Transverse colon (tissue), 4 donors: Measurements from ENCODE around the gene KAZN. TPM values are rescaled to one million over a fixed set of nuclear protein-coding genes. Genes with fewer than 3 reads are reported as not detected.

Source experiments
- DNase-seq: peaks from one replicate; pipeline ENCODE4 v3.0.0-alpha.2; 2019
- H3K27ac ChIP-seq, 4 donors: fragments of 200-600 bp; sonication (generic); 2 replicates each; pipeline ENCODE4 v1.5.1; 2016 to 2018; ENCODE audit warnings: inconsistent platforms in 4 of 4
- H3K27me3 ChIP-seq: fragments of 200-600 bp; sonication (generic); 2 replicates; pipeline ENCODE4 v1.5.1; 2017; ENCODE audit warnings: inconsistent platforms
- H3K36me3 ChIP-seq, 4 donors: fragments of 200-600 bp; sonication (generic); 2 replicates each; pipeline ENCODE4 v1.5.1; 2017 to 2019; ENCODE audit warnings: inconsistent platforms in 4 of 4
- H3K4me1 ChIP-seq, 4 donors: fragments of 200-600 bp; sonication (generic); 2 replicates each; pipeline ENCODE4 v1.5.1; 2017 to 2020; ENCODE audit warnings: inconsistent platforms in 4 of 4
- H3K4me3 ChIP-seq, 4 donors: fragments of 200-600 bp; sonication (generic); 1 replicate in 1 of 4; 2 replicates in 3 of 4; pipeline versions ENCODE4 v1.5.1 to v1.6.1; 2017 to 2019; ENCODE audit warnings: inconsistent platforms in 4 of 4
- H3K9me3 ChIP-seq, 2 donors: fragments of 200-600 bp; sonication (generic); 2 replicates each; pipeline ENCODE4 v1.5.1; 2017 to 2019; ENCODE audit warnings: inconsistent platforms in 2 of 2
- EP300 ChIP-seq: sonication (generic); formaldehyde crosslinking; IDR thresholded peaks from one replicate; pipeline ENCODE4 v1.6.1; 2017; ENCODE audit warnings: antibody characterized with exemption, low read depth
- POLR2A ChIP-seq: fragments of 450-650 bp; IDR thresholded peaks from one replicate; pipeline ENCODE4 v1.6.1; 2016; ENCODE audit warnings: antibody characterized with exemption, mild to moderate bottlenecking, moderate library complexity
- POLR2AphosphoS5 ChIP-seq, 3 donors: sonication (generic); formaldehyde crosslinking; IDR thresholded peaks; one replicate each; pipeline ENCODE4 v1.6.1; 2016; ENCODE audit warnings: antibody characterized with exemption in 3 of 3
- WGBS, 2 donors: methylation state at CpG; one replicate each; pipeline ENCODE4 v1.1.5; 2018; ENCODE audit warnings: low coverage in 1 of 2; 5-methylcytosine and 5-hydroxymethylcytosine counted together
- in situ Hi-C, 4 donors: fragments of 200-750 bp; cut with MboI; loops; one replicate each; pipeline versions ENCODE4 v1.15.0 to v1.15.1; 2017; ENCODE audit warnings: low sequenced_read_pairs in 3 of 4, low pct_ligation_motif_present in 1 of 4, low pct_unique_long_range_greater_than_20kb in 1 of 4
- intact Hi-C: fragments of 100-400 bp; cut with DNase I; formaldehyde crosslinking; loops from one replicate; pipeline ENCODE4 v1.15.1; 2023; ENCODE audit warnings: low total_unique reads
- total RNA-seq, 4 donors: library from RNA; depleted of rRNA; stranded (reverse); fragments of >200 nt; gene quantifications; one replicate each; pipeline ENCODE4 v1.1.0, GENCODE V29; 2016
- TF ChIP-seq, protein P1 (sequence below), 5 experiments: fragments of 200-600 bp in 3 of 5; fragments of 450-650 bp in 2 of 5; sonication (generic) in 3 of 5; IDR thresholded peaks; 1 replicate in 2 of 5; 2 replicates in 3 of 5; pipeline ENCODE4 v1.5.1; 2016 to 2017; ENCODE audit warnings: antibody characterized with exemption in 5 of 5, inconsistent platforms in 3 of 5, mild to moderate bottlenecking in 2 of 5, moderate library complexity in 1 of 5

KAZN gene
- total RNA-seq, 4 donors from 2014 or later: 12.0 to 17.1 (median 16.2) TPM

DNA sequence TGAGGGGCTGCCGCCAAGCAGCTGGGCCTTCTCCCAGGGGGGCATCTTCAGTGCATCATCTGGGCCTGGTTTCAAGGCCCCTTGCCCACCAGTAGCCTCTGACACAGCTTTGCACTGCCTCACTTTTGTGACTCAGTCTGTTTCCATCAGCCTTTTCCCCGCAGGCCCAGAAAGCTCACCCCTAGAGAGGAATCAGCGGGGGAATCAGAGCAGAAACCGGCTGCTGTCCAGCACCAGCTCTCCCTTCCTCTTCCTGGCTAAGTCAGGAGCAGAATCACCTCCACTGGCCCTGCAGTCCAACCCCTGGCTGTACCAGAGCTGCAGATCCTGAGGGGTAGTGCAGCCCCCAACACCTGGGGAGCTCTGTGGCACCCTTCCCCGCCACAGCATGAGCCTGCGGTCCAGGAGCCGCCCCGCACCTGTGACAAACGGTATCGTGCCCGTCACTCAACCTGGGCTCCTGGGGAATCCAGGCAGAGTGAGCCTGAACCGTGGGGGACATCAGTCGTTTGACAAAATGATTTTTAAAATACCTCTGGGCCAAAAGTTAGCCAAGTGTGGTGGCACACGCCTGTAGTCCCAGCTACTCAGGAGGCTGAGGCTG is 471.8 kb downstream of the KAZN start:
- Histone ChIP-seq H3K9me3 (no peaks in the 10 kb centered on the region), H3K36me3 (no peaks in the 10 kb centered on the region), H3K27me3 (no peaks in the 10 kb centered on the region), H3K4me1 (no peaks in the 10 kb centered on the region), H3K4me3 (no peak overlapping the region), H3K27ac (no peak overlapping the region)
- TF ChIP-seq POLR2AphosphoS5 (IDR thresholded peaks at IDR 0.05) (no peak), EP300 (no peak), POLR2A (no peak)
- TF ChIP-seq, protein P1, sequence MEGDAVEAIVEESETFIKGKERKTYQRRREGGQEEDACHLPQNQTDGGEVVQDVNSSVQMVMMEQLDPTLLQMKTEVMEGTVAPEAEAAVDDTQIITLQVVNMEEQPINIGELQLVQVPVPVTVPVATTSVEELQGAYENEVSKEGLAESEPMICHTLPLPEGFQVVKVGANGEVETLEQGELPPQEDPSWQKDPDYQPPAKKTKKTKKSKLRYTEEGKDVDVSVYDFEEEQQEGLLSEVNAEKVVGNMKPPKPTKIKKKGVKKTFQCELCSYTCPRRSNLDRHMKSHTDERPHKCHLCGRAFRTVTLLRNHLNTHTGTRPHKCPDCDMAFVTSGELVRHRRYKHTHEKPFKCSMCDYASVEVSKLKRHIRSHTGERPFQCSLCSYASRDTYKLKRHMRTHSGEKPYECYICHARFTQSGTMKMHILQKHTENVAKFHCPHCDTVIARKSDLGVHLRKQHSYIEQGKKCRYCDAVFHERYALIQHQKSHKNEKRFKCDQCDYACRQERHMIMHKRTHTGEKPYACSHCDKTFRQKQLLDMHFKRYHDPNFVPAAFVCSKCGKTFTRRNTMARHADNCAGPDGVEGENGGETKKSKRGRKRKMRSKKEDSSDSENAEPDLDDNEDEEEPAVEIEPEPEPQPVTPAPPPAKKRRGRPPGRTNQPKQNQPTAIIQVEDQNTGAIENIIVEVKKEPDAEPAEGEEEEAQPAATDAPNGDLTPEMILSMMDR (IDR thresholded peaks at IDR 0.05): no peak
- DNase-seq: no peak
- in situ Hi-C loops: no loop called here
- WGBS, 2 donors: 93% methylated on average over 6 of the region's 14 CpGs; no CpG with 5 or more reads in 1 of the 2 donors
- intact Hi-C loops: no loop called here

DNA sequence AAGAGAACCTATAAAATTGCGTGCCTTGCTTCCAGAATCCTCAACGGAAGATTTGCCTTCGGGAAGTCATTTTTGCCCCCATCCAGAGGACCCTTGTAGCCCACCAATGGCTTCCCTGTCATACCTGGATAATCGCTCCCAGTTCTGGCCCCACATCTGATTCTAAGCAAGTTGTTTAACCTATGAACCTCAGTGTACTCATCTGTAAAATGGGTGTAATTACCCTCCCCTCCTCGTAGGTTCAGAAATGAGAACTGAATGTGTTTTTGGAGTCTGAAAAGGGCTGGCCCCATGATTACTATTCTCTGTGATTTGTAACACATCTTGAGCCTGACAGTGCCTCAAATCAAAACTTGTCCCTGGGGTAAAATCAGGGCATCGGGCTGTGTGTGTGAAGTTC is 473.5 kb downstream of the KAZN start:
- DNase-seq: no peak
- TF ChIP-seq POLR2AphosphoS5 (IDR thresholded peaks at IDR 0.05): no peak
- H3K36me3 ChIP-seq: no peaks in the 10 kb centered on the region
- in situ Hi-C loops: no loop called here
- H3K27ac ChIP-seq: no peak overlapping the region
- 85% methylated on average over 6 of the region's 6 CpGs; no CpG with 5 or more reads in 1 of the 2 donors for WGBS, 2 donors
- intact Hi-C loops: no loop called here
- H3K27me3 ChIP-seq: no peaks in the 10 kb centered on the region
- H3K4me1 ChIP-seq: no peaks in the 10 kb centered on the region
- H3K4me3 ChIP-seq: no peak overlapping the region
- no peaks in the 10 kb centered on the region for H3K9me3 ChIP-seq

DNA sequence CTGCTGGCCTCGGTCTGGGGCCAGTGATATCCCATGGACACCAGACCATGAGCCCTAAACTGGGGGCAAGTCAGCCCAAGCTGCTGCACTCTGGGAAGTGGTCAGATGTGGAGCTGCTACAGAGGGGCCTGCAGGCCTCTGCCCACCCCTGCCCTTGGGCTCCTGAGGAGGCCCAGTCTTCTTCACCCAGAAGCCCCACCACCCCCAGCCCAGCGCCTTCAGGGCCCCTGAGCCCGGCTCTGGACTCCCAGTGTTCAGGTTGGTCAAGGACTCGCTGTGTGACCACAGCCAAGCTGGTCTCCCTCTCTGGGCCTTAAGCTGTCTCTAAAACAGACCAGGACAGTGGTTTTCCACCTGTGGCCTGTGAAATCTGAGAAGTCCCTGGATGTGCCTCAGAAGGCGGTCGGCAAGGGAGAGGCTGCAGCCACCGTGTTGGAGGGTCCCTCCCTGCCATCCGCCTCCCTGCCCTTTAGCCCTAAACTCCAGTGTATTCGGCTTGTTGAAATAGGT is 475.4 kb downstream of the KAZN start:
- intact Hi-C loops (no loop called here), in situ Hi-C loops (no loop called here)
- no peak for DNase-seq
- Histone ChIP-seq H3K4me1 (no peaks in the 10 kb centered on the region), H3K9me3 (no peaks in the 10 kb centered on the region), H3K4me3 (no peak overlapping the region), H3K36me3 (no peaks in the 10 kb centered on the region), H3K27ac (no peak overlapping the region), H3K27me3 (no peaks in the 10 kb centered on the region)
- 89% methylated on average over 9 of the region's 9 CpGs; no CpG with 5 or more reads in 1 of the 2 donors for WGBS, 2 donors
- TF ChIP-seq POLR2AphosphoS5 (IDR thresholded peaks at IDR 0.05) (no peak), EP300 (no peak), POLR2A (no peak)
- TF ChIP-seq, protein P1 (IDR thresholded peaks at IDR 0.05): no peak

DNA sequence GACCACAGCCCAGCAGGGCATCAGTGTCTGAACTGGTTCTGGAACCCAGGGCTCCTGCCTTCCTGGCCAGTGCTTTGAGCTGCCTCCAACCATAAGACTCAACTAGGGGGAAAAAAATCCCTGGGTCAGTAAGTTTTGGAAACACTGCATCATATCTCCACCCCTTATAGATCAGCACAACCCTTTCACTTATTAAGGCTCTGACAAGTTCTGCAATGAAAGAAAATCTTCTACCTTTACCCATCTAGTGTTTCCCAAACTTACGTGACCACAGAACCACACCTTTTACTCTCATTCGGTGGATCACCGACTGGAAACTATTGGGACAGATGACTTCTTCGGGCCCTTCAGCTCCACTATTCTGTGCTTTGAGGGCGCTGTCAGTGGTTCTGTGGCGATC is 476.7 kb downstream of the KAZN start:
- H3K27me3 ChIP-seq: no peaks in the 10 kb centered on the region
- intact Hi-C loops: no loop called here
- no peak overlapping the region for H3K4me3 ChIP-seq
- 92 to 100% methylated on average over 6 of the region's 6 CpGs for WGBS, 2 donors
- no peaks in the 10 kb centered on the region for H3K4me1 ChIP-seq
- H3K27ac ChIP-seq: no peak overlapping the region
- DNase-seq: no peak
- H3K9me3 ChIP-seq: no peaks in the 10 kb centered on the region
- in situ Hi-C loops: no loop called here
- TF ChIP-seq POLR2A (no peak), POLR2AphosphoS5 (IDR thresholded peaks at IDR 0.05) (no peak)
- H3K36me3 ChIP-seq: no peaks in the 10 kb centered on the region

DNA sequence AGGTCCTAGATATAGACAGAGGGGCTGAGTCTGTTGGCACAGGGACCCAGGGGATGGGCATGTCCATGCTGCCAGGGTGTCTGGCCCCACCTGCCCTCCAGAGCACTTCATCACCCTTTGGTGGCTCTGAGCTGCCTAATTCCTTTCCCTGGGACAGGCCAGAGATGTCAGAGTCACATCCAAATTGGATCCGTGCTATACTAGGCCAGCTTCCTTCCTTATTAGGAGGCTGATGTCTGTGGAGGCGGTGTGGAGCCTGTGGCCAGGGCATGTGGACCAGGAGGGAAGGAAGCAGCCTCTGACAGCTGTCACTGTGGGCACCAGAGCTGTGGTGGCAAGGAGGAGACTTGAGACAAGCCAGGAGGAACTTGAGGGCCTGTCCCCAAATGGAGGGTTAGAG is 477.3 kb downstream of the KAZN start:
- no peak overlapping the region for H3K27ac ChIP-seq
- intact Hi-C loops: no loop called here

More for the DNA sequence above, 477.3 kb downstream of the KAZN start:
- H3K4me3 ChIP-seq: no peak overlapping the region
- DNase-seq: no peak
- H3K36me3 ChIP-seq: no peaks in the 10 kb centered on the region
- H3K9me3 ChIP-seq: no peaks in the 10 kb centered on the region
- WGBS, 2 donors: 78% methylated on average over 2 of the region's 2 CpGs; no CpG with 5 or more reads in 1 of the 2 donors
- no peaks in the 10 kb centered on the region for H3K4me1 ChIP-seq
- in situ Hi-C loops: no loop called here
- no peaks in the 10 kb centered on the region for H3K27me3 ChIP-seq
- TF ChIP-seq, protein P1 (IDR thresholded peaks at IDR 0.05): no peak
- TF ChIP-seq POLR2A: no peak
- TF ChIP-seq EP300: no peak
- no peak for TF ChIP-seq POLR2AphosphoS5 (IDR thresholded peaks at IDR 0.05)
